Right lobe of liver (tissue), 4 donors: ENCODE measurements around the gene NPIPB8.
"Not testable (repeated sequence)": the region's sequence is repeated elsewhere in the genome, so short reads cannot be mapped to it uniquely, and the experiment has no call there.

ENCODE experiments used
- CTCF ChIP-seq, 4 donors: fragments of 200-600 bp in 3 of 4; fragments of 450-650 bp in 1 of 4; IDR thresholded peaks; one replicate each; pipeline versions ENCODE4 v1.5.1 to v1.8.0; 2016 to 2022; ENCODE audit warnings: antibody characterized with exemption in 4 of 4, mild to moderate bottlenecking in 2 of 4
- POLR2A ChIP-seq: fragments of 450-650 bp; IDR thresholded peaks from one replicate; pipeline ENCODE4 v1.6.1; 2017; ENCODE audit warnings: antibody characterized with exemption, mild to moderate bottlenecking
- donor health status: DM: no; HTN: no; CAD: no.
- donor health status: DM: no; HTN: no; CAD: no.
- donor health status: DM: no; HTN: yes; CAD: no.

- TF ChIP-seq POLR2A; CTCF (IDR thresholded peaks at IDR 0.05): not testable (repeated sequence)
Measured at GRCh38 chr16:28700349-28700748, 62.5 kb downstream of the NPIPB8 start.
